NCI-H2171 treated with DMSO at 0.1 percent for 48 hours (cell line): ENCODE data around the gene COL8A2.
A peak's percentile ranks its signal among the peaks of the same experiment; 100 is the strongest.
"Not testable (repeated sequence)": the region's sequence is repeated elsewhere in the genome, so short reads cannot be mapped to it uniquely, and the experiment has no call there.

ENCODE experiments used
- DNase-seq: peaks from one replicate; lab custom pipeline; 2025; lab: John Stamatoyannopoulos, UW

Gene COL8A2

DNA sequence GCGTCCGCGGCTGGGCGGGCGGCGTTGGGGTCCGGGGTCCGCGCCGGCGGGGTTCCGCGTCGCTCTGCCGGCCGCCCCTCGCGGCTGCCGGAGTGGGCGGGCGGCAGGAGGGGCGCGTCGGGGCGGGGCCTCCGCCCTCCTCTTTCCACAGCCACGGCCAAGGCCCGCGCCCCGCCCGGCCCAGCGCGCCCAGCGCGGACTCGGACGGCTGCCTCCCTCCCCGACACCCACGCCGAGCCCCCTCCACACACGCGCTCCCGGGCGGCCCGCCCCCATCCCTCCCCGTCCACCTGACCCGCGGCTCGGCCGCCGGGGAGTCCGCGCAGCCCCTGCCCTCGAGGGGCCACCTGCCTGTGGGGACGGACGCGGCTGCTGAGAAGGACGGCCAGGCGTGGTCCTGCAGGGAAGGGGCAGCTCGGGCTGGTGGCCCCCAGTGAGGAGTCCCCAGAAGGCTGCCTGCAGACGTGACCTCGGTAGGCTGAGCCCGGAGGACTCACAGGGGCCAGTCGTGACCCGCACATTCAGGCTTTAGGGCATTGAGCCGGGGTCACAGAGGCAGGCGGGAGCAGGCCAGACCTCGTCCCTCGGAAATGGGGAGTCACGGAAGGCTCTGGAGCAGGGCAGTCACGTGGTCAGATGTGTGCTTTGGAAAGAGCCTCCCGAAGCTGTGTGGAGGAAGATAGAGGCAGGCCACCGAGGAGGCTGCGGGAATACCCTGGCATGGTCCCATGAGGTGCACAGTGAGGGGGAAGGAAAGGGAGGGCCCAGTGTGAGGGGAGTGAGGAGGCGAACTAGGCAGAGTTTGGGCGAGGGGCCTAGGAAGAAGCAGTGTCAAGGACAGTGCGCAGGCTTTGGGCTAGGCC, at the start of gene COL8A2:
Gene COL8A2 (minus strand): TSS at position 94 of the 863 bp plus-strand sequence. CDS start 24,980 bp downstream, outside the sequence.
- no peak for DNase-seq

DNA sequence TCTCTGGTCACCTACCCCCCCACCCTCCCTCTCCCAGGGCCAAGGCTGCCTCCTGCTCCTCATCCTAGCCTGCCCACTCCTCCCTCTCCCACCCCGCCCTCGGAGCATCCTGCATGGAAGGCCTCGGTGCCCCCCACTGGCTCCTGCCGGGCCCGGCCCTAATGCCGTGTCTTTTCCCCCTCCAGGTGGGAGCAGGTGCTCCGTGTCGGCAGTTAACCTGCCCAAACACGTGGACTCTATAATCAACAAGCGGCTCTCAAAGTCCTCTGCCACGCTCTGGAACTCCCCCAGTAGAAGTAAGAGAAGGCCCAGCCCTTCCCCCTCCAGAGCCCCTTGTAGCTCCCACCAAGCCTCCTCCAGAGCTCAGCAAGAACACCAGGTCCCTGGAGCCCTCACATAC, 49.7 kb upstream of the COL8A2 start:
- peak; percentile 19 for DNase-seq

GRCh38 chr1:36172983-36173382, 48.0 kb upstream of the COL8A2 start:
- no peak for DNase-seq

- DNase-seq, result no peak
Measured at GRCh38 chr1:36172017-36172747, 47.2 kb upstream of the COL8A2 start.

- no peak for DNase-seq
Measured at GRCh38 chr1:36170643-36171412, 45.8 kb upstream of the COL8A2 start.

DNA sequence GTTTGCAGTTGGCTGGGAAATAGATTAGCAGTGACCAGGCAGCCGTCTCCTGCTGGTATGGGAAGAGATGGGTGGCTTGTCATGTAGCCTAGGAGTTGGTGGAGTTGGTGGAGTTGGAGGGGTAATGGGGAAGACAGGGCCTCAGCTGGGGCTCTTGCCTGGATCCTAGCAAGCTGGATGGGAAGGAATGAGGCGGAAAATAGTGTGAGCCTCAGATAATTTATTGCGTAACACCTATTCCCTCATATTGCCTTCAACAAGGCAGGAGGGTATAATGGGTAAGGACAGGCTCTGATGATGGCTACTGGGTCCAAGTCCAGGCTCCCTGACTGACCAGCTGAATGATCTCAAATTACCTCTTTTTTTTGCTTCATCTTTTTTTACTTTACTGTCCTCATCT, 43.5 kb upstream of the COL8A2 start:
- no peak for DNase-seq

DNA sequence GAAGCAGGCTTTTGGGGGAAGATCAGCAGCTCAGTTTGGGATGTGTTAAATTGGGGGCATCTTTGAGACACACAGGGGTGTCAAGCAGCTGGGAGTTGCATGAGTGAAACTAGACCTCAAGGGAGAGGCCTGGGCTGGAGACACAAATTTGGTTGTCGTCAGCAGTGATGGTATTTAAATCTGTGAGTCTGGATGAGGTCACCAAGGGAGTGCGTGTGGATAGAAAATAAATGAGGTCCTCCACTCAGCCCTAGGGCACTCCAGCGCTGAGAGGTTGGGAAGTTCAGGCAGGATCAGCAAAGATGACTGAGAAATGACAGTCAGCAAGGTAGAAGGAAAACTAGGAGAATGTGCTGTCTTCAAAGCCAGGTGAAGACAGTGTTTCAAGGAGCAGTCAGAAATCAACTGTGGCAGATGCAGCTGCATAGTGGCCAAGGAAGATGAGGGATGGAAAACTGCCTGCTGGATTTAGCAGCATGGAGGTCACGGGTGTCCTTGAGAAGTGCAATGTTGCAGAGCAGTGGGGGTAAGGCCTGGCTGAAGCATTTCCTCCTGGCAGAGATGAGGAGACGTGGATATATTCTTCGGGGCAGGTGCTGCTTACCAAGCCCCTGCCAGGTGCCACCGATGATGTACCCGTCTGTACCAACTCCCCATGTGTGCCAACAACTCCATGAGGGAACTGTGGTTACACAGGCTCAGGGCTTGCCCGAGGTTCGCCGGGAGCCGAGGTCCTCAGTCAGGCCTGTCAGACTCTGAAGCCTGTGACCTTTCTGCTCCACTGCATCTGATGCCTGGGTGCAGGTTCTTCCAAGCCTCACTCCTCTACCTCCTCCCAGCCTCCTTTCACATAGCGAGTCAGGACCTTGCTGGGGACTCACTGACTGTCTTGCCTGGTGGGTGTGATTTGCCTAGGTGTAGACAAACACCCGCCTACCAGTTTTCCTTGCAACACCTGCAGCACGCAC, 42.2 kb upstream of the COL8A2 start:
- no peak for DNase-seq

GRCh38 chr1:36166136-36166535, 41.1 kb upstream of the COL8A2 start:
- DNase-seq, result no peak

GRCh38 chr1:36165145-36165544, 40.1 kb upstream of the COL8A2 start:
- DNase-seq, result no peak

DNA sequence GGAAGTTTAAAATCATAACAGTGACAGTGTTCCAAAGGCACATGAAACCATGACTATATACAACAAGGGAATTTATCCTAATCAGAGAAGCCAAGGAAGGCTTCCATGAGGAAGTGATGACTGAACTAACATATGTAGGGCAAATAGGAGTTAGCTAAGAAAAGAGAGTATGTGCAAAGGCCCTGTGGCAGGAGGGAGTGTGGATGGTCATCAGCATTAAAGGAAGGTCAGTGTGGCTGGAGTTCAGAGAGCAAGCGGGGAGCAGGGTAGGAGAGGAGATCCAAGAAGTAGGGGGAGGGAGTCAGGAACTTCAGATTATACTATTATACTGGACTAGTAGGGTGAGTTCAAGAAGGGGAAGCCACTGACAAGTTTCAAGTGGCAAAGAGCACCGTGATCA, 39.3 kb upstream of the COL8A2 start:
- DNase-seq, result no peak

DNA sequence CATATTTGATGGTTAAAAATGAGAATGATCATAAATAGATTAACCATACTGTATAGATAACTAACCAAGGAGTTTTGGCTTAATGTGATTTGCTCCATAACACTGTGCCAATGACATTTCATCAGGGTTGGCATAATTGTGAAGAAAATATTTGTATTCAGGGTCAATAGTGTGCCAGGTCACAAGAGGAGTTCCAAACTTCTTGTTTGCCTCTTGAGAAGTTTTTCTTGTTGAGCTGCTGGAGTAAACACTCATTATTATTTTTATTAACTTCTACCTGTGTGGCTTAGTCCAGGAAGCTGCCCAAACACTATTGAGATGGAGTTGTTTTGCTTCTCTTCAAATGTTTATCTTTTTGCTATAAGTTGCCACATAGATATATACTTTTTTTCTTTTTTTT, 38.4 kb upstream of the COL8A2 start:
- no peak for DNase-seq

DNA sequence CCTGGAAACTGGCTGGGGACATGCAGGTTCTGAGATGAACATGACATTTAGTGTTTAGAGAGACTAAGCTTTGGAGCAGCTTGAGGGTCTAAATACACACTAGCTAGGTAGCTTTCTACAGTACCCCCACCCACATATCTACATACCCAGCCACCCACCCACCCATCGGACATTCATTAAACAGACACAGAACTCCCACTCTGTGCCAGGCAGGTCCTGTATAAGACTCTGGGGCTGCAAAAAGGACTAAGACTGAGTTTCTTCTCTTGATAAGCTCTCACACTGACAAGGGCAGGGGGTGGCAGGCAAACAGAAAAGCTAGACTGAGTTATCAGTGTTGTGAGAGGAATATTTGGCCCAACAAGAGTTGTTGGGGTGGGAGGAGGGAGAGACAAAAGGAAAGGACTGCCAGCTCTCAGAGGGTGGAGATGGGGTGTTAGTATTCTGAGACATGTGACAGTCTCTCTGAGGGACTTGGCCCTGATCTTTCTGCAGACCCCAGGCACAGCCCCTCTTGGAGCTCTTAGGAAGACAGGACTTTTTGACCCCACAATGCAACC, 37.7 kb upstream of the COL8A2 start:
- DNase-seq, result no peak

DNA sequence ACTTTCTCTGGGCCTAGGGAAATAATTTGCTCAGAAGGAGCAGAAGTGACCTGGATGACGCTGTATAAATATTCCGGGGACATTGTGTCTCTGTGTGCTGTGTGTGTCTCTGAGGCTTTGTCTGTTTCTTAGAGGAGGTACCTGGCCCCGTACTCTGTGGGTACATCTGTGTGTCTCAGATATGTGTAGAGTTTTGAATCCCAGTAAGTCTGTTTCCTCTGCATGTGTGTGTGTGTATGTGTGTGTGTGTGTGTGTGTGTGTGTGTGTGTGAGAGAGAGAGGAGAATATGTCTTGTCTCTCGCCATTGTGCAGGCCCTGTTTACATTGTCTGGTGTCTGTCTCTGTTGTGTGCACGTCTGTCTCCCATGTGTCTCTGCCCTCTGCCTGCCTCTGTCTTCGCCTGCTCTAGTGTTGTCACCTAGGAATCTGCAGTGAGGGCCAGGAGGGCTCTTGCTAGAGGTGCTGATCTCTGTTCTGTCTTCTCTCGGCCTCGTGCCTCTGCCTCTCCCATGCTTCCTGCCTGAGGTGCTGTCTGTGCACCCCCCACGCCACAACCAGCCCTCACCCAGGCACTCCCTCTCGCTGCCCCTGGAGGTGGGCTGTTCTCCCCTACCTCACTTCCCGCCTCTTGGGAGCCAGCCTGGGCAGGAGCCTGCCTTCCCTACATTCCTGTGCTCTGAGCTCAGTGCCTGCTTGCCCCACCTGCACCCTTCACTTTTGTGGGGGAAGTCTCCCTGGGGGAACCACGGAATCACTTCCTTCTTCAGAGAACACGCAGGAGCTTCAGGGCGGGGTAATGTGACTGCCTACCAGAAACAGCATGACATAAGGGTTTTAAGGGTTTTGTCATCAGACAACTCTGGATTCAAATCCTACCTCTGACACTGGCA, 36.9 kb upstream of the COL8A2 start:
- DNase-seq, result no peak

DNA sequence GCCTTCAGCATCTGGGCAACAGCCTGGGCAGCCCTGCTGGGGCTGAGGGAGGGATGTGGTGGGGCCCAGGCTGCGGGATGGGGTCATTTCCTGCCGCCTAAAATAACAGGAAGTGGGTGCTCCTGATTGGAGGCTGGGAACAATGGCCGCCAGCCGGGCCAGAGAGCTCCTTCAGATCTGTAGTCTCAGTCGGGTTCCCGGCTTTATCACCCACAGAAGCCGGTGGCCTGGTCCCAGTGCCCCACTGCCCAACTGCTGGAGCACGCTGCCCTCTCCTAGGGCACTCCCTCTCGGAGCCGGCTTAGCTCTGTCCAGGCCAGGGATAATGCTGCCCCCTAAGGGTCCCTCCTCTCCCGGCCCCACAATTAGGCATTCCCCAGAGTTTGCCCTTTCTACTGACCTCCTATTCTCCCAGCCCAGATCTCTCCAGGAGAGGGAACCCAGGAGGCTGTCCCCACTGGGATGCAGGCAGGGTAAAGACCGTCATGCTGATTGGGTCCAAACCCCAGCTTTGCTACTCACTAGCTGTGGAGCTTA, 36.0 kb upstream of the COL8A2 start:
- no peak for DNase-seq

DNA sequence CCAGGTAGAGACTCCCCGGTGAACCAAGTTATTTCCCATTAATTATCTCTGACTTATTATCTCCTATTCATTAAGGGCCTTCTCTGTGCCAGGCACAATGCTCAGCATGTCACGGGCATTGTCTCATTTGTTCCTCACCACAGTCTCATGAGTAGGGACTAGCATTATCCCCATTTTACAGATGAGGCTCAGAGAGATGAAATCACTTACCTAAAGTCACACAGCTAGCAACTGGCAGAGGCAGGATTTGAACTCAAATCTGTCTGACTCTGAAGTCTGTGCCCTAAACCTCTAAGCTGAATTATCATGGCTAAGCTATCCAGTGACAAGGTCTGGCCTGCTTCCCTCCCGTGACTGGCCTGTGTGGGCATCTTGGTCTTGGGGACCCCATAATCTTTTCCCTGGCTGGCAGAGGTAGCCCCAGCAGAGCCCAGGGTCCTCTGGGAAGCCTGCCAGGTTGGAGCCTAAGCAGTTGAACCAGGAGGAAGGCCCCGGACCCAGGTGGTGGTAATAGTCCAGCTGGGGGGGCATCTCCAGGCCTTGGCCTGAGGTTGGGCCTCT, 35.4 kb upstream of the COL8A2 start:
- DNase-seq, result no peak

GRCh38 chr1:36159614-36160387, 34.8 kb upstream of the COL8A2 start:
- DNase-seq, result no peak

DNA sequence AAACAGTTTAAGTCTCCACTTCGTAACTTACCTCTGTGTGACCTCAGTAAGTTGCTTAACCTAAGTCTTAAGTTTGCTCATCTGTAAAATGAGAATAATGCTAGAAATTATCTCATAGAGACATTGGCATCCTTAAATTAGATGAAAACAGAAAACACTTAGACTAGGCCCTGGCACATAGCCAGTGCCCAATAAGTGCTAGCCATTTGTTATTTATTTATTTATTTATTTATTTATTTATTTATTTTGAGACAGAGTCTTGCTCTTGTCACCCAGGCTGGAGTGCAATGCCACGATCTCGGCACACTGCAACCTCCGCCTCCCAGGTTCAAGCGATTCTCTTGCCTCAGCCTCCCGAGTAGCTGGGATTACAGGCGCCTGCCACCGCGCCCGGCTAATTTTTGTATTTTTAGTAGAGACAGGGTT, 33.8 kb upstream of the COL8A2 start:
- not testable (repeated sequence) for DNase-seq

GRCh38 chr1:36157973-36158826, 33.2 kb upstream of the COL8A2 start:
- DNase-seq, result no peak
